Inflammatory macrophage treated with lipopolysaccharide for 4 hours (primary cell): ENCODE measurements around the gene THEMIS.
"Not testable (repeated sequence)": the region's sequence is repeated elsewhere in the genome, so short reads cannot be mapped to it uniquely, and the experiment has no call there.

Source experiments
- DNase-seq: peaks from one replicate; pipeline ENCODE4 v3.0.0-alpha.2; 2020

The THEMIS gene, protein sequence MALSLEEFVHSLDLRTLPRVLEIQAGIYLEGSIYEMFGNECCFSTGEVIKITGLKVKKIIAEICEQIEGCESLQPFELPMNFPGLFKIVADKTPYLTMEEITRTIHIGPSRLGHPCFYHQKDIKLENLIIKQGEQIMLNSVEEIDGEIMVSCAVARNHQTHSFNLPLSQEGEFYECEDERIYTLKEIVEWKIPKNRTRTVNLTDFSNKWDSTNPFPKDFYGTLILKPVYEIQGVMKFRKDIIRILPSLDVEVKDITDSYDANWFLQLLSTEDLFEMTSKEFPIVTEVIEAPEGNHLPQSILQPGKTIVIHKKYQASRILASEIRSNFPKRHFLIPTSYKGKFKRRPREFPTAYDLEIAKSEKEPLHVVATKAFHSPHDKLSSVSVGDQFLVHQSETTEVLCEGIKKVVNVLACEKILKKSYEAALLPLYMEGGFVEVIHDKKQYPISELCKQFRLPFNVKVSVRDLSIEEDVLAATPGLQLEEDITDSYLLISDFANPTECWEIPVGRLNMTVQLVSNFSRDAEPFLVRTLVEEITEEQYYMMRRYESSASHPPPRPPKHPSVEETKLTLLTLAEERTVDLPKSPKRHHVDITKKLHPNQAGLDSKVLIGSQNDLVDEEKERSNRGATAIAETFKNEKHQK

DNA sequence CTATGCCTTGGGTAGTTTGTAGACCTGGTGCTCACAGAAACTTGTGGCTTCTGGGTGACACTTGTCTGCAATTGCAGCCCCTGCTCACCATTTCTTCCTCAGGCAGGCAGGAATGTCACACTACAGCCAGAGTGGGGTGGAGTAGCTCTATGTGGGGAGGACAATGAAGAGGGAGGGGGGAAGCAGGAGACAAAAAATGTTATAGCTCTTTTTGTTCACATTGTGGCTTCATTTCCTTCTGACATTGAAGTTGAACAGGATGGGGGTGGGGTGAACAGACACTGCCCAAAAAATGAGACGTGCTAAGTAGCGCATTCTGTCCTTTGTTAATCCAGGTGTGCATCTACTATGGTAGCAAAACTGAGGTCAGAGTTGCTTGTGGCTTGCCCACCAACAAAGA lies at the start of gene THEMIS:
Gene THEMIS (minus strand): TSS at position 124 of the 400 bp plus-strand sequence. CDS start 126 bp downstream, outside the sequence.
- DNase-seq: no peak

DNA sequence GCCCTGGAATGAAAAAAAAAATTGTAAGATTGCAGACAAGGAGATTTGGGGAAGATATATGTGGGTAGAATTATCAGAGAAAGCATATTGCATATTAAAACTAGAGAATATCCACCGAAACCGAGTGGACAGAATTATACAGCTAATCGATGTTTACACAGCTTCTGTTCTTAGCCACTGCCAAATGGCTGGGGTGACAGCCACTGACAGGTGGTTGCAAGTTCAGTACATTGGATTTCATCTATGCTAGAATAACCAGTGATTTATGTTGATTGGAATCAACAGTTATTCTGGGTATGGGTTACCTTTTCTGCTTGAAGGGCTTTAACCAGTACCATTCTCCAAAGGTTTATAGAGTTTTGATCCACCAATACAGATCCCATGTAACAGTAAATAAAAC lies 48.4 kb upstream of the THEMIS start:
- DNase-seq: no peak

DNA sequence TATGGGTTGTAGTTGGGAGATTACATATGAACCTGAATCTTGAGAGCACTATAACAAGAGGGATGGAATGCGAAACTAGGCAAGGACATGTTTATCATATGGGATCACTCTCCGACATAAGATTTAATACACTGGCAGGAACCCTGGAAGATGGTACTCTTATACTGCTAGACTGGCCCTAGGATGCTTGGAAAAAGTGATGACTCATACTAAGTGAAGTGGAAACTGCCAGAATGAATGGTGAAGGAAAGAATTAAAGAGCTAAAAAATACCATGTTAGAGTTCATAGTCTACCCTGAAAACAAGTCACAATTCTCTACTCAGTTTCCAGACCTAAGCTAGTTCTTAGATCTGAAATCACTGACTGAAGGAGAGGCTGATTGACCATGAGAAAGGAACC lies 45.5 kb upstream of the THEMIS start:
- no peak for DNase-seq

DNA sequence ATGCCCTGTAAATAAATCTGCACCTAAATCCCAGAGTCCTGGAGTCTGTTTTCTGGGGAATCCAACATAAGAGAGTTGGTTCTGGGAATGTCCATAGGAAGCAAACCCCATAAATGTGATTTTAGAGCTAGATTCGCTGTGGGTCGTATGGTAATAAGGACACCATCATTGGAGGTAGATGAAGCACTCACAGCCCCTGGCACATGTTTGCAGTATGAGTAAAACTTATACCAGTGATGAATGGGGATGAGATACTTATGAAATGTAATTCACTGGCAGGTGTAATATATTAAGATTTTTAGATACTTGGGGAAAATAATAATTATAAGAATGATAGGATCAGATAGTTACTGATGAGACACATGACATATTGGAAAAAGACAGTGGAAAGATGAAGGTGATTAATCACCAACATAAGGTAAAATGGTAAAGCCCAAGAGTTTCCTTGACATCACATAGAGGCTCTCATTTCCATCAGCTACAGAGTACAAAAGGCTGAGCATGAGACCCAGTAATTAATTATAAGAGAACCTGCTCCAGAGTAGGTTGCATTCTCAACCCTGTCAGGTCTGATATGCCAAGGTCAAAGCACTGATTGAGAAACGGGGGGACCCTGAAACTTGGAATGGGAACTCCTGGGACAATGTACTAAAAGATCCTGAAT lies 44.7 kb upstream of the THEMIS start:
- no peak for DNase-seq

DNA sequence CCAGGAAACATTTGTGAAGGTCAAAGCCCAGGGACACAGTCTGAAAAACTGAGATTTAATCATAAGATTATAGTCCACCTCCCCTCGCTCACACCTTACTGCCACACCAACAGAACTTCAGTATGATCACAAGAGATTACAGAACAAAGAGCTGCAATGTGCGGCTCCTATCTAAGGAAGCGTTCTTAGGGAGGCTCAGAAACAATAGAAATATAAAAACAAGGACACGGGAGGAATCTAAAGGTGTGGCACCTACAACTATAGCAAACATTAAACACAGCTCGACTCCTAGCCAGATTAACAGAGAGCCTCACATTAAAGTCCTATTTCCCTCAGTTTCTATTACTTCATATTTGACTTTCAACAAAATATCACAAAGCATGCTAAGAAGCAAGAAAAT lies 40.4 kb upstream of the THEMIS start:
- no peak for DNase-seq

DNA sequence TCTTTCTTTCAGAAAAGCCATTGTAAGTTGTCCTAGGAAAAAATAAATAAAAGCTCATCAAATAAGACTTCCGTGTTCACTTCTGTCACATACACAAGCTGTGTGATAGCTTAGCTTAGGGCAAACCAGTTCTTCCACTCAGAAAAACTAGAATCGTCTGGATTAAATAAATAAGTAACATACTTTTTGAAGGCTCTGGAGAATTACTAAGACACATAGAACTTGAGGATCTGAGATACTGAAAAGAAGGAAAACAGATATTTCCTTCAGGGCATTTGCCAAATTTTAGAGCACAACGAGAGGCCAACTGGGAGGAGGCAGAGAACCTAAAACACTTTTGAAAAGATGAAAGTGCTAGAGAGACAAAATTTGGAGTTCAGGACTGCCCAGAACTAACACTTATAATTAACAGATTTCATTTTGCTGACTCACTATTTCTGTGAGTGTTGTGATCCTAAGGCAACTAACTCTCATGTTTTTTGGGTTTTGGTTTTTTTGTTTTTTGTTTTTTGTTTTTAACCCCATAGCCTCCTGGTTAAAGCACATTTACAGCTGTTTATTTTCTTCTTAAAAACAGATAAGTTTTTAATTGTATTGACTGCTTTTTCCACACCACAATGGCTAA lies 38.7 kb upstream of the THEMIS start:
- DNase-seq: no peak

DNA sequence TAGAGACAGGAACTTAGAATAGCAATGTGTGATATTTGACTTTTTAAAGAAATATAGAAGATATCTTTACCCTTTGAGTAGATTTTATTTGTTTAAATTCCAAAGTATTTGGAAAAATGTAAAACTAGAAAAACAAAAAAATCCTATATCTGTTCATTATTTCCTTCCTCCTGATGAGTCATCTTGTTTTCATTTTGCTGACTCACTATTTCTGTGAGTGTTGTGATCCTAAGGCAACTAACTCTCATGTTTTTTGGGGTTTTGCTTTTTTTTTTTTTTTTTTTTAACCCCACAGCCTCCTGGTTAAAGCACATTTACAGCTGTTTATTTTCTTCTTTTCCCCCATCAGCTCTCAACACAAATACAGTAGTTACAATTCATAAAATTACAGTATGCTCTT lies 37.8 kb upstream of the THEMIS start:
- DNase-seq: peak; percentile 3

DNA sequence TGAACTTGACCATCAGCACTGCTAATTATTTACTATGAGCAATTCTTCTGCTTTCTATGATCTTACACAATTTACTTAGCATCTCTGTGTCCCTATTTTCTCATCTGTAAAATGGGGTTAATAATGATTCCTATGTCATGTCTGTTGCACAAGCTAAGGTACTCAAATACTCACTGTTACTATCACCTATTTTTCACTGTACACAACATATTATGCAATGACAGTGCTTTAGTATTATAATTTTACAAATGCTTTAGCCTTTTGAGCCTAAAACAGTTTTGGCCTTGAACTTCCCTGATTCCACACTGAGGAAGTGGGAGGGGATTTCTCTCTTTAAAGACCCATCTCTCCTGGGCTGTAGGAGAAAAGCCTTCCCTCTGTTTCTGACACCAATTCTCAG lies 36.9 kb upstream of the THEMIS start:
- no peak for DNase-seq

DNA sequence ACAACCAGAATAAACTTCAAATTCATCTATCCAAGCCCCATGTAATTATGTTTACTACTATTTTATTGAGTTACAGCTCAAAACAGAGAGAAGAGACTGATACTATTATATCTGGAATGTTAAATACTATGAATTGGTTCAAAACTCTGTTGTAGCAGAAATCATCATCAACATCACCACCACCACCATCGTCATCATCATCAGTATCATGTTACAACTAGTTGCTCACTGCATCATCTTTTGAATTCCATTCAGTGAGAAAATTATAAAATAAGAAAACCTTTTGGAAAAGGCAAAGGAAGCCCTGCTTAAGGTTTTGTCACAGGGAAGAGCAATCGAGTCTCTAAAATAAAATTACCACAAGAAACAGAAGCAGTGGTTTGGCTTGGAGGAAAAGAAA lies 36.2 kb upstream of the THEMIS start:
- no peak for DNase-seq

DNA sequence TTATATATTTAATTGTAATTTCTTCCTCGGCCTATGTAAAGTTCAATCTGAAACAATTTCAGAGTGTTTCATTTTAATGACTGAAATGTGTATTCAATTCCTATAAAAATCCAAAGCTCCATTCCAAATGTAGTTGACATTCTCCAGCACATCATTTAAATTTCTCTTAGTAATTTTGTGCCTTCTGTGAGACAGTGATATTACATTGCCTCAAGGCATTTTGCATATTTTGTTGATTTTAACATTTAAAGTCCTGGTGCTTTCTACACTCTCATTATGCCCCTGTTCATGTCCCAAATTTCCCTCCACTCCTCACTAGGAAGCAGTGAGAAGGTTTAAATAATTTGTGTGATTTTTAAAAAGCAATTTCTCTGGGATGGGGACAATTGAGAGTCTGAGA lies 34.1 kb upstream of the THEMIS start:
- DNase-seq: no peak

DNA sequence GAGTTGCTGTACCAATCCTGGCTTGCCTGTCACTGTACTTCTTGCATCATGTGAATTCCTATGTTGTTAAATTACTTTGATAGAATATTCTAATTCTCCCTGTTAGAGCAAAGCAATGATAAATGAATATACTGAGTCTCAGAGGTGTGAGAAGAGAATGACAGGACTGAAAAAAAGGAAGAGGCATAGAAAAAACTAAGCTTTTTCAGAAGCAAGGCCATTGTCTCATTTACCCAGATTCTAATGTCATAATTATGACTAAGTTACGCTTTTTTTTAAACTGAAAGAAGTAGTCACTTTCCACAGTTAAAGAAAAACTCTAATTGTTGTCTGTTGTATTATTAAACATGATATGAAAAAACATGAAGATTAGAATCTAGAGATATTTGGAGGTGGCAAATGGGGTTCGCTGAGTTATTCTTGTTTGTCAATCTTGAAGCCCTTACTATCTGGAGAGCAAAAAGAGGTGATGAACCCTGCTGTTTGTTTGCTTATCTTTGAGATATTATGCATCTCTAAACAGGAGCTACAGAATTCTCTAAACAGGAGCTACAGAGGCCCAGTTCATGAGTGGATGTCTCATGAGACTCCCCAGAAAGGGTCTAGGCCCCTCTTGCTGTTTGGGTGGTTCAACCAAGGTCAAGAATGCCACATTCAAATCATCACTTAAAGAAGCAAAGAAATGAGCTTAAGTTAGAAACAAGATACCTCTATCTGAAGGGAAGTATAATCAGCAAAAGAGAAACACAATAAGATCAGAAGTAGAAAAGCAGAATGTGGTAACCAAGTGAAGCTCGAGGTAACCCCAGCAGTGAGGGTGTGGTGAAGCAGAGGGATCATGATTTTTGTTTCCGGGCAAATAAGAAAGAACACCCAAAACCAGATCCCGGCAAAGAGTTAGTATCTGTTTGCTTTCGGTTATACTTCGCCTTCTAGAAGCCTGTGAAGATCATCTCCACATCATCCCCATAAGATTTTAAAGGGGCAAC lies 33.3 kb upstream of the THEMIS start:
- DNase-seq: no peak

DNA sequence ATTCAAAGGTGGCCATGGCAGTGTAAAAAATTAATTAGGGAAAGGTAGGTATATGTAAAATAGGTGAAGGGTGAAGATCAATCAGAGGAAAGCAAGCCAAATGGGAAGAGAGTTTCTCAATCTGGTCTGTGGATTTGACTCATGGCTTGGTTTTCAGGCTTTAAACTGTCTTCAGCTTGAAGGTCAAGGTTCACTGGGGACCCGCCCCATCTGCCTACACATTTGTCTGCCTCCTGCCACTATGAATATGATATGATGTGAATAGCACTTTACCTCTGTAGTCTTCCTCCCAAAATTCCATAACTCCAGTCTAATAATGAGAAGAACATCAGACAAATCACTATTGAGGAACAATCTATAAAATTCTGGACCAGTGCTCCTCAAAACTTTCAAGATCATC lies 32.3 kb upstream of the THEMIS start:
- no peak for DNase-seq

DNA sequence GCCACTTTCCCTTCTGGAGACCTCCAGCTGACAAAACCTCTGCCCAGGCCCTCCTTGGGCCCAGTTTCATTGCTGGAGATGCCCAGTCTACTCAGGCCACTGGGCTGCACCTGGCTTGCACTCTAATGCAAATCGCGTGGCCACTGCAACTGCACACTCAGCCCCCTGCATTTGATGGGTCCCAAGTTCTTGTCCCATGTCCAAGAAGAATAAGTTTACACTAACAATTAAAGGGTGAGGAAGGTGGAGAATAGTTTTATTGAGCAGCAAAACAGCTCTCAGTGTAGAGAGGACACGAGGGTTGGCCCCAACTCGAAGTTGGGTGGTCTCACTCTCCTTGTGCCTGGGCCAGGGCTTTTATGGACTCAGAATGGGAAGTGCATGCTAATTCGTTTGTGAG lies 31.9 kb upstream of the THEMIS start:
- DNase-seq: no peak

DNA sequence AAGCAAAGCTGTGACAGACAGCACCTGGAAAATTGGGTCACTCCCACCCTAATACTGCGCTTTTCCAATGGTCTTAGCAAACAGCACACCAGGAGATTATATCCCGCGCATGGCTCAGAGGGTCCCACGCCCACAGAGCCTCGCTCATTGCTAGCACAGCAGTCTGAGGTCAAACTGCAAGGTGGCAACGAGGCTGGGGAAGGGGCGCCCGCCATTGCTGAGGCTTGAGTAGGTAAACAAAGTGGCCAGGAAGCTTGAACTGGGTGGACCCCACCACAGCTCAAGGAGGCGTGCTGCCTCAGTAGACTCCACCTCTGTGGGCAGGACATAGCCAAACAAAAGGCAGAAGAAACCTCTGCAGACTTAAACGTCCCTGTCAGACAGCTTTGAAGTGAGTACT lies 25.6 kb upstream of the THEMIS start:
- not testable (repeated sequence) for DNase-seq

DNA sequence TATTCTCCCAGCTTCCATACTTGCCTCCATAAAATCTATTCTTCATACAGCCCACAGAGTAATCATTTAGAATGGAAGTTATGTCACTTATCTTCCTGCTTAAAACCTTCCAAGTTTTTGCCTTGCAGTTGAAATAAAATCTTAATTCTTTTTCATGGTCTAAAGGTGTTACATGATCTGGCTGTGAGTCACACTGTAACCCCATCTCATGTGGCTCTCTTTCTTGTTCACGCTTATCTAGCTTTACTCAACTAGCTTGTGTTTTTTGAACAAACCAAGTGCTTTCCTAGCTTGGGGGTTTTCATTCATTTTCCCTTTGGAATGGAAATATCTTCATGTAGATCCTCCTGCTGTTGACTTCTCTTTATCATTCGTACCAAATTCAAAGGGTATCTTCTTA lies 23.6 kb upstream of the THEMIS start:
- DNase-seq: no peak

DNA sequence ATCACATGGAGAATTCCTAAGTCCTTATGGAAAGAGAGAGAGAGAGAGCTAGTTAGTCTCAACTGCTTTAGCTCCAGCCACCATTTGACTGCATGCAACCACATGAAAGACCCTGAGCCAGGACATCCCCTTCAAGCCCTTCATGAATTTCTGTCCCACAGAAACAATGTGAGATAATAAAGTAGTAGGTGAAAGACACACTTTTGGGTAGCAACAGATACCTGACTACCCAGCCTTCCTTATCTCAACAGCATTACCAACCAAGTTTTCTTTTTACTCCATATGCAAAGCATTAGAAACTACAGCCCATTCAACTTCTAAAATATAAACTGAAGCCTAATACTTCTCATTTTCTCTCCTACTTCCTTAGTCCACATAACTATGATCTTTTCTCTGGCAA lies 23.2 kb upstream of the THEMIS start:
- DNase-seq: no peak

DNA sequence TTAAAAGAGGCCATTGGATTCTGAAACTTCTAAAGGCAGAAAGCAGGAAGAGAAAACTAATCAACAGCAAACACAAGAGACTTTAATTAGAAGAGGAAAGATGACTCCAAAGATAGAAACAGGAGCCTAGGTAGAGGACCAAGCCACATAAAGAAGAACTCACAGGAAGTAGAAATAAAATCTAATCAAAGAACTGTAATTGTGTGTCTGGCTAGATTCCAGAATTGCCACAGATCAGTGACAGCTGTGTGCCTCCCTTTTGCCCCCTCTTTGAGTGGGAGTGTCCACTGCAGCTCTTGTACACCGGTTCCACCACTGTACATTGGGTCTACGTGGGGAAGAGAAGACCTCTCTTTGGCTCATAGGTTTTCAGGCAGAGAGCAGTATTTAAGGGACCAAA lies 22.3 kb upstream of the THEMIS start:
- DNase-seq: no peak

DNA sequence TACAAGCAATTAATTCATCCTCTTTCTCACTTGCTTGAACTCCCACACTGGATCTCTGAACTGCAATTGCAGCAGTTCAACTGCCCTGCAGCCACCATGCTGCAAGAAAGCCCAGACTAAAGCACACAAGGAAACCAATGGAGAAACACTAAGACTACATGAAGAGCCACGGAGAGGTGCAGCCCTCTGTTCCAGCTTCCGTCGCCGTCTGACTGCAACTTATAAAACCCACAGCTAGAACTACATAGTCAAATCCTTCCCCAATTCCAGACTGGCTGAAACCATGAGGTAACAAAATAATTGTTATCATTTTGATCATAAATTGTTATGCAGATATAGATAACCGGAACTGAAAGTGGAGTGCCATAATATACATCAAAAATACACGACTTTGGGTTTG lies 21.1 kb upstream of the THEMIS start:
- no peak for DNase-seq

DNA sequence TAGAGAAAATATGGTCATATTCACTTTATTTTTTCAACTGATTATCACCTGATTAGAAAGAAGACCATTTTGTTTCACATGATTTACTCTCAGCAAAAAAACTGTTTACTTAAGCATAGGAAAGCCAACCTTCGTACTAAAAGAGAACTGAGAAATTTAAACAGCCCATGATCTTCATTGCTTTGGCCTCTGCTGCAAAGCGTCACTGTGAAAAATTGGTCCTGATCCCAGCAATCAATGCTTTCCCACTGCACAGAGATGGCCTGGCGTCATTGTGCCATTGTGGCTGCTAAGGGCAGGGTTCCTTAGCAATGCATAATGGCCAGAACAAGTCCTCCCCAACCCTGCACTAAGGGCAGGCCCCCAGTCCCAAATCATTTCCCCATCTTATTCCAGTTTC lies 19.9 kb upstream of the THEMIS start:
- DNase-seq: no peak

DNA sequence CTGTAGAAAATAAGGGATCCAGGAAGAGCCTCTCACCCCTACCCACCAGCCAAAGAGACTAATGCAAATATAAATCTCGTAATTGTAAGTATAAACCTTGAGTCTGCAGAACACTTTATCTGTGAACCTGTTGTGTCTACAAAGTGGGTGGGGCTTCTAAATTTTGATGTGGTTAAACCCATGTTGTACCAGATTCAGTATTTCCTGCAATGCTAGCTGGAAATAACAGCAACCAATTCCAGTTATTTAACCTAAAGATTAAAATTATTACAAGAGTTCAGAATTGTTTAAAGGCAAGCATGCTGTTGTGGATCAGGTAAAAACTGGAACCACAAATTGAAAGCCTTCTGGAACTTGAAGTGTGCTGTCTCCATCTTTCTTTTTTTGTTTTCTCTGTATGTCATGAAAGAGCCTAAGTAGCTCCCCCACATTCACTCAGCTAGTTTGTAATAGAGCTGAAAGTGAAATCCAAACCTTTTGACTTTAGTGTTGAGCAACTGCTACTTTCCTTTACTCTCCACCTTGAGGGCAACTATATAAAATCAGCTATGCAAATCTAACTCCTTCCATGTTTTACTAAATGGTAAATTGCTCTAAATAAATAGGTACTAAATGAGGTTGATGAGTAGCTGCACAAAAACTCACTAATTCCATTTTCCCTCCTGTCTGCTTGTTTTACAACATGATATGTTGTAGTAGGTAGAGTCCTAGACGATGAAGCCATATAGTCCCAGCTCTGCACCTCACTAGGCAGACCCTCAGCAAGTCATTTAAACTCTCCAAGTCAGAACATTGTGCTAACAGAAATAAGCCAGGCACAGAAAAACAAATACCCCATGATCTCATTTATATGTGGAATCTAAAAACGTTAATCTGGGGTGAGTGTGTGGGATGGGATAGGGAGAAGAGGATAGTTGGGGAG lies 17.9 kb upstream of the THEMIS start:
- no peak for DNase-seq

DNA sequence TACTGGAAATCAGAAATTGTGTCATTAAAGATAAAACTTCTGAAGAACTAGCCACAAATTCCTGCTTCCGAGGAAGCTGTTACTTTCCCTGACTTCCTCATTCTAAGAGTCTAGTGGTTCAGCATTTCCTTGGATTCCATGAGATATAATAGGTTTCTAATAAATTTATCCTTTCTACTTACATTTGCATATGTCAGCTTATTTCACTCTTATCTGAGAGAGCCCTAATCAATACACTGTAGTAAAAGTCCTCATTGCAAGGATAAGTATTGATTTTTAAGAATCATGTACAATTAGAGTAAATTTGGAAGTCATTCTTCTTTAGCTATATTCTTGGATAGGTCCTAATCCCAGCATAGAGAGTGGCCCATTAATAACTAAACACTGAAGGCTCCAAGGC lies 16.9 kb upstream of the THEMIS start:
- no peak for DNase-seq
